GM12878 (cell line): ENCODE measurements around the gene LETM1. TPM values are rescaled to one million over a fixed set of nuclear protein-coding genes. Genes with fewer than 3 reads are reported as not detected.

Experiments
- ATAC-seq: fragments of 200-7000 bp; cut with Tn5 transposase; 3 replicates; pipeline ENCODE4 v1.9.1; 2020; ENCODE audit warnings: mild to moderate bottlenecking, moderate library complexity
- BruUV-seq: library from RNA; stranded (reverse); fragments of 400-500 nt; replicated peaks from 2 replicates; lab custom pipeline; 2021; lab: Mats Ljungman, UMichigan
- CTCF ChIA-PET: fragments of 300-600 bp; sonication (Branson Sonifier 250); formaldehyde crosslinking; extraction: SDS; loops from one replicate; lab custom pipeline; 2021; ENCODE audit warnings: inconsistent platforms; lab: Yijun Ruan, JAX
- POLR2A ChIA-PET: fragments of 350-600 bp; formaldehyde crosslinking; extraction: SDS; loops from one replicate; lab custom pipeline; 2021; ENCODE audit warnings: inconsistent platforms; lab: Charles Lee
- RAD21 ChIA-PET: fragments of 300-600 bp; sonication (Branson Sonifier 250); formaldehyde crosslinking; loops from one replicate; lab custom pipeline; 2023; ENCODE audit warnings: antibody characterized with exemption; ENCODE audit not compliant: unreplicated experiment; lab: Charles Lee
- SMC1A ChIA-PET: fragments of 300-600 bp; sonication (Branson Sonifier 250); formaldehyde crosslinking; loops from one replicate; lab custom pipeline; 2023; ENCODE audit not compliant: unreplicated experiment, uncharacterized antibody; lab: Charles Lee
- DNase-seq: peaks from one replicate; pipeline ENCODE4 v3.0.0-alpha.2; 2011; ENCODE audit warnings: low read depth, low spot score
- FAIRE-seq: peaks from 3 replicates; lab custom pipeline; 2011; peaks lifted over from hg19 to GRCh38; lab: Jason Lieb, UNC
- H2AFZ ChIP-seq: 2 replicates; pipeline ENCODE4 v1.6.0; 2011; ENCODE audit warnings: low read depth, low read length, control low read depth; ENCODE audit not compliant: control insufficient read depth
- H3K27ac ChIP-seq: 2 replicates; pipeline ENCODE4 v1.5.1; 2011; ENCODE audit warnings: control low read depth; ENCODE audit not compliant: control insufficient read depth, insufficient read depth
- H3K27me3 ChIP-seq, 2 experiments: replicated peaks in 1 of 2; 2 replicates each; pipeline versions ENCODE4 v1.6.0 to v1.6.1; 2011; ENCODE audit warnings: low read length in 1 of 2; ENCODE audit not compliant: control insufficient read depth in 2 of 2, insufficient read depth in 2 of 2
- H3K36me3 ChIP-seq, 2 experiments: 2 replicates each; pipeline ENCODE4 v1.5.1; 2011; ENCODE audit warnings: low read length in 1 of 2; ENCODE audit not compliant: control insufficient read depth in 2 of 2, insufficient read depth in 2 of 2
- H3K4me1 ChIP-seq: 2 replicates; pipeline ENCODE4 v1.6.1; 2011; ENCODE audit warnings: mild to moderate bottlenecking, low read length, moderate library complexity, mixed read lengths; ENCODE audit not compliant: control insufficient read depth, insufficient read depth
- H3K4me2 ChIP-seq: 2 replicates; pipeline ENCODE4 v1.6.0; 2011; ENCODE audit warnings: control low read depth; ENCODE audit not compliant: control insufficient read depth, insufficient read depth
- H3K4me3 ChIP-seq: fragments of 200-600 bp; sonication (generic); 2 replicates; pipeline ENCODE4 v1.5.1; 2016
- H3K79me2 ChIP-seq: 2 replicates; pipeline ENCODE4 v1.6.0; 2011; ENCODE audit warnings: low read length; ENCODE audit not compliant: control insufficient read depth, insufficient read depth
- H3K9ac ChIP-seq: 2 replicates; pipeline ENCODE4 v1.8.0; 2011; ENCODE audit warnings: low read length, control low read depth, mixed read lengths; ENCODE audit not compliant: control insufficient read depth, insufficient read depth
- H3K9me3 ChIP-seq: replicated peaks from 3 replicates; pipeline ENCODE4 v1.5.1; 2011; ENCODE audit warnings: mild to moderate bottlenecking, low read length; ENCODE audit not compliant: control insufficient read depth, insufficient read depth
- H4K20me1 ChIP-seq: 2 replicates; pipeline ENCODE4 v1.6.0; 2011; ENCODE audit not compliant: control insufficient read depth, insufficient read depth
- ATF3 ChIP-seq: IDR thresholded peaks from 2 replicates; pipeline ENCODE4 v1.6.1; 2011; ENCODE audit warnings: low read depth, mild to moderate bottlenecking, low read length, moderate library complexity, borderline replicate concordance; ENCODE audit errors: extremely low read depth
- CBX3 ChIP-seq: fragments of 200-600 bp; sonication (generic); IDR thresholded peaks from 2 replicates; pipeline ENCODE4 v1.6.1; 2016; ENCODE audit warnings: low read depth, borderline replicate concordance
- DPF2 ChIP-seq: fragments of 450-650 bp; IDR thresholded peaks from 2 replicates; pipeline ENCODE4 v1.6.1; 2017; ENCODE audit warnings: mild to moderate bottlenecking
- EGR1 ChIP-seq, 2 experiments: IDR thresholded peaks; 1 replicate in 1 of 2; 2 replicates in 1 of 2; pipeline ENCODE4 v1.6.1; 2011 to 2012; ENCODE audit warnings: low read depth in 2 of 2, low read length in 2 of 2, borderline replicate concordance in 1 of 2, mild to moderate bottlenecking in 1 of 2, moderate library complexity in 1 of 2
- IRF4 ChIP-seq: IDR thresholded peaks from 2 replicates; pipeline ENCODE4 v1.6.1; 2011; ENCODE audit warnings: low read depth, low read length
- MAX ChIP-seq: IDR thresholded peaks from 2 replicates; pipeline ENCODE4 v1.6.1; 2012; ENCODE audit warnings: low read depth, low read length, improper control_type of control experiment
- whole genome bisulfite sequencing: methylation state at CpG from one replicate; pipeline ENCODE4 v1.1.6; 2016; ENCODE audit warnings: low lambda C conversion rate; ENCODE audit not compliant: insufficient replicate concordance, insufficient coverage; ENCODE audit errors: missing lambda C conversion rate; 5-methylcytosine and 5-hydroxymethylcytosine counted together
- in situ Hi-C: fragments of 300-500 bp; cut with MboI; formaldehyde crosslinking; loops from 9 replicates; pipeline ENCODE4 v1.14.3; 2018; ENCODE audit warnings: mixed read lengths
- intact Hi-C: fragments of 100-400 bp; cut with micrococcal nuclease; formaldehyde crosslinking; loops from one replicate; pipeline ENCODE4 v1.14.2; 2022; ENCODE audit not compliant: unreplicated experiment
- polyA plus RNA-seq, 11 experiments: library from polyadenylated mRNA; depleted of rRNA in 4 of 11; unstranded in 6 of 11; stranded (reverse) in 5 of 11; fragments of >200 nt; fragmentation: Nextera tagmentation in 4 of 11; fragmentation: Illumina TruSeq in 1 of 11; extraction: Ambion mirVana in 4 of 11; extraction: Trizol in 1 of 11; gene quantifications; 1 replicate in 1 of 11; 2 replicates in 10 of 11; pipeline versions ENCODE4 v1.2.1 to v1.2.3, GENCODE V29; 2011 to 2016; ENCODE audit warnings: inconsistent platforms in 2 of 11, missing spikeins in 2 of 11, low read depth in 1 of 11
- total RNA-seq, 4 experiments: library from RNA; depleted of rRNA in 3 of 4; stranded (reverse); fragments of >200 nt in 3 of 4; fragmentation: Illumina TruSeq in 1 of 4; extraction: Trizol in 1 of 4; gene quantifications; 2 replicates each; pipeline versions ENCODE4 v1.2.1 to v1.2.3, GENCODE V29; 2013 to 2021

Gene LETM1
- total and polyA plus RNA-seq, 10 of the 15 experiments (the other 5 are each of a cell fraction or from before 2014, with no cell fraction given) = 2.6 to 65.2 (median 30.2) TPM

DNA sequence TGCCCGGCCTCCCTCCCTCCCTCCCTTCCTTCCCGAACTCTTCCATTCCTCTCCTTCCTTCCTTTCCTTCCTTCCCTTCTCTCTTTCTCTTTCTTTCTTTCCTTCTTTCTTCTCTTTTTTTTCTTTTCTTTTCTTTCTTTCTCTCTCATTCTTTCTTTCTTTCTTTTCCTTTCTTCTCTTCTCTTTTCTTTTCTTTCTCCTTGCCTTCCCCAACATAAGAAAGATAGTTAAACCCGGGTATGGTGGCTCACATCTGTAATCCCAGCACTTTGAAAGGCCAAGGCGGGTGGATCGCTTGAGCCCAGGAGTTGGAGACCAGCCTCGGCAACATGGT lies 40.7 kb upstream of the LETM1 start:
- SMC1A ChIA-PET = no interaction called here
- Histone ChIP-seq H2AFZ (no peak overlapping the region), H3K79me2 (peaks cover 85% of the 10 kb centered on the region), H3K9ac (no peak overlapping the region), H3K4me1 (peaks cover 6% of the 10 kb centered on the region), H3K27me3 (no peaks in the 10 kb centered on the region), H3K4me2 (no peak overlapping the region), H3K4me3 (no peak overlapping the region), H4K20me1 (peaks cover 8% of the 10 kb centered on the region; the same call in 1 of the 2 replicates), H3K36me3 (peaks cover 11 to 24% of the 10 kb centered on the region in 2 experiments), H3K9me3 (no peaks in the 10 kb centered on the region), H3K27ac (no peak overlapping the region)
- ATAC-seq = no peak
- CTCF ChIA-PET = interaction anchor here (1.2 kb wide), 1 partner anchor 38 kb away, joined by 3 read pairs; no protein-coding TSS in a partner anchor
- no peak for DNase-seq
- intact Hi-C loops = loop anchor here (5.0 kb wide), 1 partner anchor 44 kb away; no protein-coding TSS in a partner anchor
- no peak for FAIRE-seq
- POLR2A ChIA-PET = no interaction called here
- RAD21 ChIA-PET = no interaction called here
- WGBS = 81% methylated on average over 6 of the region's 6 CpGs
- no peak for TF ChIP-seq DPF2
- no peak for TF ChIP-seq ATF3
- no peak for TF ChIP-seq MAX
- no peak for TF ChIP-seq CBX3
- TF ChIP-seq IRF4 = no peak
- TF ChIP-seq EGR1 (IDR thresholded peaks at IDR 0.05; ENCODE audit: borderline replicate concordance in 1 of 2, low read depth in 2 of 2, low read length in 2 of 2) = no peak
- BruUV-seq = no TSS peak
- in situ Hi-C loops = no loop called here
